RWPE2 (cell line): ENCODE measurements around the gene SPRTN.

ENCODE experiments used
- ATAC-seq: fragments of 200-7000 bp; cut with Tn5 transposase; 3 replicates; pipeline ENCODE4 v1.9.1; 2021; ENCODE audit warnings: low read depth
- DNase-seq: peaks from one replicate; pipeline ENCODE4 v3.0.0-alpha.2; 2020; ENCODE audit warnings: low spot score
- H3K27ac ChIP-seq: fragments of 450-650 bp; 2 replicates; pipeline ENCODE4 v1.5.1; 2017; ENCODE audit warnings: mild to moderate bottlenecking; ENCODE audit not compliant: poor library complexity, severe bottlenecking
- H3K27me3 ChIP-seq: fragments of 250-450 bp; sonication (Bioruptor Pico); 2 replicates; pipeline ENCODE4 v1.5.1; 2021; ENCODE audit warnings: mild to moderate bottlenecking, moderate library complexity; ENCODE audit not compliant: insufficient read depth, poor library complexity, severe bottlenecking
- H3K36me3 ChIP-seq: fragments of 250-450 bp; sonication (Bioruptor Pico); 2 replicates; pipeline ENCODE4 v1.5.1; 2020; ENCODE audit warnings: low read depth, mild to moderate bottlenecking, moderate library complexity
- H3K4me1 ChIP-seq: fragments of 250-450 bp; sonication (Bioruptor Pico); 2 replicates; pipeline ENCODE4 v1.5.1; 2021; ENCODE audit warnings: mild to moderate bottlenecking, moderate library complexity; ENCODE audit not compliant: insufficient read depth, poor library complexity, severe bottlenecking
- H3K4me3 ChIP-seq: fragments of 250-450 bp; sonication (Bioruptor Pico); 2 replicates; pipeline ENCODE4 v1.5.1; 2021; ENCODE audit warnings: mild to moderate bottlenecking, moderate library complexity; ENCODE audit not compliant: severe bottlenecking
- H3K9me3 ChIP-seq: fragments of 250-450 bp; sonication (Bioruptor Pico); 2 replicates; pipeline ENCODE4 v1.5.1; 2021; ENCODE audit warnings: mild to moderate bottlenecking, moderate library complexity; ENCODE audit not compliant: severe bottlenecking
- TF ChIP-seq, protein P1 (sequence below): fragments of 450-650 bp; IDR thresholded peaks from one replicate; pipeline ENCODE4 v1.5.1; 2017; ENCODE audit warnings: mild to moderate bottlenecking, moderate library complexity; ENCODE audit not compliant: poor library complexity, severe bottlenecking

Gene SPRTN

GRCh38 chr1:231401478-231401877 is 63.4 kb downstream of the SPRTN start:
- Histone ChIP-seq H3K27me3 (no peaks in the 10 kb centered on the region), H3K4me3 (no peak overlapping the region), H3K9me3 (no peaks in the 10 kb centered on the region), H3K27ac (no peak overlapping the region), H3K36me3 (peaks cover 12% of the 10 kb centered on the region; the same call in 1 of the 2 replicates), H3K4me1 (peaks cover 12% of the 10 kb centered on the region)
- no peak for DNase-seq
- ATAC-seq, result no peak
- TF ChIP-seq, protein P1, sequence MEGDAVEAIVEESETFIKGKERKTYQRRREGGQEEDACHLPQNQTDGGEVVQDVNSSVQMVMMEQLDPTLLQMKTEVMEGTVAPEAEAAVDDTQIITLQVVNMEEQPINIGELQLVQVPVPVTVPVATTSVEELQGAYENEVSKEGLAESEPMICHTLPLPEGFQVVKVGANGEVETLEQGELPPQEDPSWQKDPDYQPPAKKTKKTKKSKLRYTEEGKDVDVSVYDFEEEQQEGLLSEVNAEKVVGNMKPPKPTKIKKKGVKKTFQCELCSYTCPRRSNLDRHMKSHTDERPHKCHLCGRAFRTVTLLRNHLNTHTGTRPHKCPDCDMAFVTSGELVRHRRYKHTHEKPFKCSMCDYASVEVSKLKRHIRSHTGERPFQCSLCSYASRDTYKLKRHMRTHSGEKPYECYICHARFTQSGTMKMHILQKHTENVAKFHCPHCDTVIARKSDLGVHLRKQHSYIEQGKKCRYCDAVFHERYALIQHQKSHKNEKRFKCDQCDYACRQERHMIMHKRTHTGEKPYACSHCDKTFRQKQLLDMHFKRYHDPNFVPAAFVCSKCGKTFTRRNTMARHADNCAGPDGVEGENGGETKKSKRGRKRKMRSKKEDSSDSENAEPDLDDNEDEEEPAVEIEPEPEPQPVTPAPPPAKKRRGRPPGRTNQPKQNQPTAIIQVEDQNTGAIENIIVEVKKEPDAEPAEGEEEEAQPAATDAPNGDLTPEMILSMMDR, result no peak

DNA sequence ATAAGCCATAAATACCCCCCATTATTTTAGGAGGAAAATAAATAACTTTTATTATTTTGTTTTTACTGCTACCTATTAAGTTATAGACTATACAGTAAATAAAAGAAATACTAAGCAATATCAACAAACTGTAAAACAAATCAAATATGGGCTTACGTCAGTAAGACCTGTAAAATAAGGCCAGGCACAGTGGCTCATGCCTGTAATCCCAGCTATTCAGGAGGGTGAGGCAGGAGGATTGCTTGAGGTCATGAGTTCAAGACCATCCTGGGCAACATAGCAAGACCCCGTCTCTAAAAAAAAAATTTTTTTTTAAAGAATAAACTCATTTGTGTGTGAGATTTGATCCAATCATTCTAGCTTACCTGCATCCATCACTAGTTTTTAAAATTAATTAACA is 66.2 kb downstream of the SPRTN start:
- no peak for ATAC-seq
- H3K4me3 ChIP-seq, result no peak overlapping the region
- H3K9me3 ChIP-seq, result no peaks in the 10 kb centered on the region
- H3K36me3 ChIP-seq, result peaks cover 25% of the 10 kb centered on the region
- H3K27me3 ChIP-seq, result no peaks in the 10 kb centered on the region
- H3K4me1 ChIP-seq, result peaks cover 16% of the 10 kb centered on the region
- TF ChIP-seq, protein P1, result no peak
- DNase-seq, result no peak
- H3K27ac ChIP-seq, result no peak overlapping the region
